GM04503 (cell line): ENCODE data around the gene SLC7A5.
"Not testable (repeated sequence)": the region's sequence is repeated elsewhere in the genome, so short reads cannot be mapped to it uniquely, and the experiment has no call there.

Experiments
- DNase-seq: peaks from one replicate; pipeline ENCODE4 v3.0.0-alpha.2; 2012; ENCODE audit warnings: low read depth

SLC7A5 gene

DNA sequence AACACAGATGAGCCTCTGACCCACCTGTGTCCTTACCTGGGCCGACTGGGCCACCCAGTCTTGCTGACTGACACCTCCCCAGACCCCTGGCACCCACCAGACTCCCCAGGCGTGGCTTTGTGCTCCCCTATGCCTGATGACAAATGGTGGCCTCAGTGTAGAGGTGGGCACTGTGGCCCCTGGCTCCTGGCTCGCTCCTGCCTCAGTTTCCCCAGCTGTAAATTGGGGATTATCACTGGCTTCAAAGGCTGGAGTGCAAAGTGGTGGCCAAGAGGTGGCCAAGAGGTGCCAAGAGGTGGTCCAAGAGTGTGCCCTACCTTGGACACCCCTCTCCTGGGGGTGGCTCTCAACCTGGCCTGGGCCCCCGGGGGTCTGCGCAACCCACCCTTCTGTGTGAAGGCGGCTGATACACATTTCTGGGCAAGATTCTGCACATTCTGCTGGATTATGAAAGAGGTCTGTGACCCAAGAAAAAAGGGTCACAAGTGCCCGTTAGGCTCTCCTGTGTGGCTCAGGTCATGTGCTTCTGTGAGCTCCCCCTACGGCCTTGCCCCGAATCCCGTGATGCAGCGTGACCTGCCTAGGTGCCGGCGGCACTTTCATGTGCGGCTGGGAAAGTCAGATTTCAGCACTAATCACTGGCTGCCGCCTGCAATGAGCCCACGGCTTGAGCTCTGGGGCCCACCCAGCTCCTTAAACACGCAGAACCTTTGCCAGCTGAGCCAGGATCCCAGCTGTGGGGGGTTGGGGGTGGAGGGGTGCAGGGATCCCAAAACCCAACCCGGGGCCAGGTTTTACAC lies 7.8 kb downstream of the SLC7A5 start:
- not testable (repeated sequence) for DNase-seq

DNA sequence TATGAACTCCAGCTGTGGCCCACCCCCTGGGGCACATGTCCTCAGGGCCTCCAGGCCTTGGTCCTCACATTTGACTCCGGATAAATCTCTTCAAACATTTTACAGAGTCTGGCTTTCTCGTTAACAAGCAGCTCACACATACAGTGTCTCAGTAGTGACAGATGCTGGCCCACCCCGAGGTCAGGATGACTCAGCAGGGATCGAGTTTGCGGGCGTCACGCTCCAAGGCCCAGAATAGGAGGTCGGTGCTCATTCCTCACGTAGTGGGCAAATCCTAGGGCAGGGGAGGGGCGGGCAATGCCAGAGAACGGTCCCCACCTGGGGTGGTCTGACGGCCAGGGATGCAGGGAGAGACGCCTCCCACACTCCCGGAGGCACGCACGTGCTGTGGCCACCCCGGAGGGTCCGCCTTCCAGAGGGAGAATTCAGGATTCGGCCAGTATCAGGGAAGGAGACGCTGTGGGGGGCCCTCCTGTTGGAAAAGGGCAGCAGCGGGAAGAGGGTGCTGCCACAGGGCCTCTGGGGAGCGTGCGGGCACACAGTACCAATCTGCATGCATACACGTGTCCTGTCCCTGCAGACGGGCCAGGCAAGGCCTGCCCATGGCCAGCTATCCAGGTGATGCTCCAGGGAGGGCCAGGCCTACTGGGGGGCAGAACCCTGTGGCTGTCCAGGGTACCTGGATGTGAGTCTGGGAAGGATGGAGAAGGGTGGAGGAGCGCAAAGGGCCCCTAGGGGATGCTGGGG lies 8.6 kb downstream of the SLC7A5 start:
- peak; percentile 19 for DNase-seq

DNA sequence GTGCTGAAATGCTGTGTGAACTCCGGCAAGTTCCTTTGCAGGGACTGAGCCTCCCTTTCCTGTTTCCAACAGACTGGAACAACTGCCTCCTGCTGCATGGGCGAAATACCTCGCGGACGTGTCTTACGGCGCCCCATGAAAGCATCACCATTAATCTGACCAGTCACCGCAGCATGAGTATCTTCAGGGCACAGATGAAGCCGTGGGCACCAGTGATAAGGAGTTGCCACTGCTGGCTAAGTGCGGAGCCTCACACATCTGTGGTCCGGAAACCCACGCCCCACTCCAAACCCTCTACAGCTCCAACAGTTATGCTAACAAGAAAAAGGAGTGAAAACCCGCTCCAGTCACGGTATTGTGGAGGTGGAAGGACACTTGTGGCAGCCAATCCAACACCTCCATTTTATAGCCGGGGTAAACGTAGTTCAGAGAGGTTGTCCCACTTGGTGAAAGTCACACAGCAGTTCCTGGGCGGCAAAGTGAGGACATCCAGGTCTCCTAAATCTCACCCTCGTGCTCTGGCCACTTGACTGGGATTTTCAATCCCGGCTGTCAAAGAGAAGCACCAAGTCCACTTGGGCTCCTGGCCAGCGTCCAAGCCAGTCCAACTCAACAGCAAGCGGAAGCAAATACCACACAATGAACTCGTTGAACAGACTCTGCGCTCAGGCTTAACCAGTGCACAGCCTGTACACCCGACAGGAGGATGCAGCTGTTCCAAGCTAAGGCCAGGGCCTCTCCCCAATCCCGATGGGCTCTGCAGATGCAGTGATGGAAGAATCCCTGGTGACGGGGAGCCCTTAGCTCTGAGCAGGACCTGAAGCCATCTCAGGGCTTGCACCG lies 10.9 kb downstream of the SLC7A5 start:
- DNase-seq, result not testable (repeated sequence)

DNA sequence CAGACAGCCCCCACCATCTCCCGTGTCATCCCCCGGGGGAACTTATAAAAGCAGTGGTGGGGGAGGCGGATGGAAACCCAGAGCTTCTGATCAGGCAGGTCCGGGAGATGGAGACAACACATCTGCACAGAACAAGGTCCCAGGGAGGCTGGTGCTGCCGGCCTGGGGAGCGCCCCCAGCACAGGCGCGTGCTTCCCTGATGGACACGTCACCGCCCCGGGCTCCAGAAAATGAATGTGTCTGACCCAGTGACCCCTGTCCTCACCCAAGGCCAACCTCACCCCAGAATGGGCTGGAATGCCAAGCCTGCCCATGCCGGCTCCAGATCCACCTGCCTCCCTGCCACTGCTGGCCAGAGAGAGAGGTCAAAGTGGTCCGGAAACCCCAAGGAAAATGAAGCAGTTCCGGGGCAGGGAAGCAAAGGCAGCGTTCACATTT lies 12.5 kb downstream of the SLC7A5 start:
- DNase-seq, result no peak

DNA sequence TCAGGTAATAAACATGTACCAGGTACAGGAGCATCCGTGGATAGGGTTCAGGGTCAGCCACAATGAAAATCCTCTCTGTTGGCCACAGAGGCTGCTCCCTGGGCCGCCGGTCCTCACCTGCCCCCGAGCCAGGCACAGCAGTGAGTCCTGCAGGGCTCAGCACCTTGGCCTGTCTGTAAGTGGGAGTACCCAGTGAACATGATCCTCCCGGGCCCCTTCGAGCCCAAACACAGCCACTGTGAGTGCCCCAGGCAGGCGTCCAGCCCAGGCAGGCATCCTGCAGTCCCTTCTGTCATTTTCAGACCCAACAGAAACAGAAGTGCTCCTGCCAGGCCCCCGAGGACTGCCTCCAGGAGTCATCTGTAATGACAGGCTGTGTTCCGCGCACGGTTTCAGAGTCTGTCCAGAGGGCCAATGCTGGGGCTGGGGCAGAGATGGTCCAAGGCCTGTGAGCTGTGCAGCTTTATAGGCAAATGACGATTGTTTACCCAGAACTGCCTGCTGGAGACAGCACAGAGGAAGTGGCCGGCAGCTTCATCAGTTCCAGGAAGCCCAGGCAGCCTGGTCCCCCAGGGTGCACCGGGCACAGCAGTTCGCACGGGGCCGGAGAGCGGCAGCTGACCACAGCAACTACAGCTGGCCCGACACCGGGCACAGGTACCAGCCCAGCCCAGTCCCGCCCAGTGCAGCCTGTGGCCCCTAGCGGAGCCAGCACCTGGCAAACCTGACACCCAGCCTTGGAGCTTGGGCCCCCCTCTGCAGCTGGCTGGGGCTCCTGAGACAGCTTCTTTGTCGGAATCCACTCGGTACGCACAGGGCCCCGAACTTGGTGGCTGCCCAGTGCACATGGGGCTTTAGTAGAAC lies 13.2 kb downstream of the SLC7A5 start:
- DNase-seq, result no peak

DNA sequence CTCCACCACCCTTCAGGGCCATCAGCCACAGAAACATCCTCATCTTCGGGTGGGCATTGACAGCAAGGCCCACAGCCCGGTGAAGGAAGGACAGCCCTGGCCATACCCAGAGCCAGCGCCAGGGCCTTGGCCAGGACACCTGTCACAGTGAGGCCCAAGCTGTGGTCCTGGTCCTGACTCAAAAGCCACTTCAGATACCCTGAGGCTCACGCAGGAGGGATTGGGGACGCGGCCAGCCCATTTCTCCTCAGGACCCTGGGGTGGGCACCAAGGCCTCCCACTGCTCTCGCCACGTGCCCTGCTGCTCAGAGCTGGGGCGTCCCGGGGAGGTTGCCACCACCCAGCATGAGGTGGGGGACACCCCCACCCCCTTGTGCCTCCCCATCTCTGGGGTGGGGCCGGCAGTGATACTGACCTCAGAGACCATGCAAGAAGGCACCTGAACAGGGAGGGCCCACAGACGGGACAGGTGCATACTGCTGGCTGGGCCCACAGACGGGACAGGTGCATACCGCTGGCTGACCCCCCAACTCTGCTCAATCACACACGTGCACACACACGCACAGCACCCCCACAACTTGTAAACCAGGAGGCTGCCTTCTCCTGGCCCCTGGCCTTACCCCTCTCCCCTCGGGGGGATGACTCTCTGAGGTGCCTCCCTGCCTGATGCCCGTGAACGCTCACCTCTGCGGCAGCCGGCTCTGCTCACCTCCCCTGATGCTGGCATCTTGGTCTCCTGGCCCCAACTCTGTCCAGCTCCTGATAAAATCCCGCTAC lies 14.2 kb downstream of the SLC7A5 start:
- no peak for DNase-seq

DNA sequence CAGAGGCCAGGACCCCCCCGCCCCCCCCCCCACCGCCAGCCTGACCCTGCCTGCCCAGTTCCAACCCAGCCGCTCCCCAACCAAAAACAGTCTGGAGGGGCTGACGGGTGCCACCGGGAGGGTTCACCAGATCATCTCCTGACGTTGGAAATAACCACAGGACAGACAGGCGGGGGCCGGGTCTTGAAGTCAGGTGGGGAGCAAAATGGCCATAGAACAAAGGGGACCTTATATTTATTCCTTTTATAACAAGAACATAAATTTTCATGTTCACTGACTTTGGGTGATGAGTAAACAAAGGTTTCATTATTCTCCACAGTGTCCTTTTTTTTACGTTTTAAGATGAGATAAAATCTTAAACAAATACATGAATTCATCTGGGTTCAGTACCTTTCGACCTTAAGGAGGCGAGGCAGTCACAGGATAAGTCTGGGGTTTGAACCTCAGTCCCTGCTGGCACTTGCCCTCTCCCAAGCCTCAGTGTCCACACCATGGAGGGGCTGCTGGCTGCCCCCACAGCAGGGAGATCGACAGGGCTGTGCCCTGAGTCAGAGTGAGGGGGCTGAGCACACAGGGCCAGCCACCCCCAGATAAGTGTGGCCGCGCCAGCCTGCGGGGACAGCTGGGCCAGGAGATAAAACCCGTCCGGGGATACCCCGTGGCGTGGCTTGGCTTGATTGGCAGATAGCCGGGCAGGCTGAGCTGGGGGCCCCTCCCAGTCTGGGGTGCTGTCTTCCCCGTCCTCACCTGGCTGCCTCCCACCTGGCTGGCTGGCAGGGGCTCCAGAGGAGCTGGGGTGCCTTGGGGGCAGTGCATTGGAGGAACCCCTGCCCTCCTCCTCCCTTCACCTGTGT lies 15.0 kb downstream of the SLC7A5 start:
- no peak for DNase-seq

DNA sequence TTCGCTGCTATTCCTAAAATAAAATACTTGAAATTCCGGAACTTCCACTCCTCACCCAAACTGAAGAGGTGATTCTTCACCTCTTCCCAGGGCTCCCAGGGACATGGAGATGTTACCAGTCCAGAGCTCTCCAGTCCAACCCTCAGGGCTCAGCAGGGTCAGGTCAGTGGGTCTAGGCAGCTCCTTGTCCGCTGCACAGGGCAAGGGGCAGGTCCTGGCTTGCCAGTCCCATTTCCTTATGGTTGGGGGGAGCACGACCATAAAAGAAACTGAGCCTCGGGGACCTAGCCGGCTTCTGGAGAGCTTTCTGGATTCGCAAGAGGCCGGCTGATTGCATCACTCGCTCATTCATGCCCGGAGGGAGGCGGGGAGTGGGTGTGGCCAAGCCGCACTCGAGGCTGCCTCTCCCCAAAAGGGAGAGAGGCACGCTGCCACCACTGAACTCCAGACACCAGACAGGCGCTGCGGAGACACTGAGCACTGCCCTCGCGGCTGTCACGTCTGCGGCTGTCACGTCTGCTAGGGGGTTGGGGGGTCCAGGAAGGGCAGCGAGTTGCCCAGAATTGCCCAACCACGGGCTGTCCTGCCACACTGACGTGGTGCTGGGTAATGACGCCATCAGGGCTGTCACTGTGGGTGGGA lies 15.8 kb downstream of the SLC7A5 start:
- DNase-seq, result peak; percentile 52

DNA sequence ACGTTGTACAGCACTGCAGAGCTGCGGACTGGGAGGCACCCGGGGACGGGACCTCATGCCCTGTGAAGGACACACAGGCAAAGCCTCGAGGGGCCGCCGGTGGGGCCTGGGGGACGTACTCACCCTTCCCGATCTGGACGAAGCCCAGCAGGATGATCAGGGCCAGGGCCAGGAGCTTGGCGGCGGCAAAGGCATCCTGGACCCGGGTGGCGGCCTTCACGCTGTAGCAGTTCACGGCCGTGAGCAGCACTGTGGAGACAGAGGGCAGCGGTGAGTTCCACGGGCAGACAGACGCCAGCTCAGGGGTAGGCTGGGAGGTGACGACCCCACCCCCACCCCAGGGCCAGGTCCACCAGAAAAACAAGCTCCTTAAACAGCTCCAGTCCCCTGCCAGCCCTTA lies 17.7 kb downstream of the SLC7A5 start:
- no peak for DNase-seq

DNA sequence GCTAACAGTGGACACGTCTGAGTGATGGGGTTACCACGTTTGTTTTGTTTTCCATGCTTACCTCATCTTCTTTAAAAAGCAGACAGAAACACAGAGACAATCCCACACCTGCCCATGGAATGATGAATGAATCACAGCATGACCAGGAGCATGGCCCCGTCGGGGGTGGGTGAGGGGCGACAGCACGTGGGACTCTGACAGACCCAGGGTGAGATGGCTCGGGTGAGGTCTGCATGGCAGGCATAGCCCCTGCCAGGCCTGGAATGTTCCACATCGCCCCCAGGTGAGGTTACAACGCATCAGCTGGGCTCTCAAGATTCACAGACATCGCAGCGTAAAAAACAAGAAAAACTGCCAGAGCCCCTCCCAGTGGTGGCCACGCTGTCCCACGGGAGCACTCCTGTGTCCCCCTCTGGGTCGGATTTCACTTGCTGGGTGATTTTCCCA lies 18.1 kb downstream of the SLC7A5 start:
- no peak for DNase-seq

DNA sequence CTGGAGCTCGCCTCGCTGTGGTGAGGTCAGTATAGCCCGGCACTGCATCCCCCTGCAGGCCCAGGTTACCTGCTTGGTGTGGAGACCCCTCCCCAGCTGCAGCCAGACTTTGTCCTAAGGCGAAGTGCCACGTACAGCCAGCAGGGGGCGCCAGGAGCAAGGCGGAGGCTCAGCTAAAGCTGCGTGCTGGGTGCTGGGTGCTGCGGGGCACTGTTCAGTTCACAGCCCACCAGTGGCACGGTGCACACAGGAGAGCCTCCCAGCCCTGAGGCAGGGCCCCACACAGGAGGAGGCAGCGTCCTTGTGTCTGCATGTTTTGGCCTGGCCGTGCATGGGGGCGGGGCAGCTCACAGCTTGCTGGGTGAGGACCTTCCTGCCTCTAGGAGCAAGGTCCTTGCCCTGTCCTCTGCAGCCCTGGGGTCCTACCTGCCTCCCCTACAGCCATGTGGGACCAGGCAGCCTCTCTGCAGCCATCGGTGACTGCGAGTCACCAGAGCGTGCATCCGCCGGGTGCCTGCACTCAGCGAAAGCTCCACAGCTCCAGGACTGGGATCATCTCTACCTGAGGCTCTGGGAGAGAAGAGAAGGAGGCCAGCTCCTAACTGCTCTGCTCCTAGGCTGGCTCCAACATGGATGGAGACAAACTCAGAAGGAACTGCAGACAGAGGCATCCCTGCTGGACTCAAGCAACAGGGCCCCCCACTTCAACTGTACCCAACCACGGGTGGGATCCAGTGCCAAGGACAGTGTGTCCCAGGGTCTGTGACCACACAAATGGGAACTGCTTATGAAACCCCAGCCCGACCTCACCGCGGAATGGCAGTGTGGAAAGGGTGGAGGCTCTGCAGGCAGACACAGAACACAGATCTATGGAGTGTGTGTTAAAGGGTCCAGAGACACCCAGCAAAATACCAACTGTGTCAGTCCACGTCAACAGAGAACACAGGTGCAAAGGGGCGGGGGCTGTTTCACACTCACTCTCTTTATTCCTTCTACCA lies 19.0 kb downstream of the SLC7A5 start:
- DNase-seq, result no peak

DNA sequence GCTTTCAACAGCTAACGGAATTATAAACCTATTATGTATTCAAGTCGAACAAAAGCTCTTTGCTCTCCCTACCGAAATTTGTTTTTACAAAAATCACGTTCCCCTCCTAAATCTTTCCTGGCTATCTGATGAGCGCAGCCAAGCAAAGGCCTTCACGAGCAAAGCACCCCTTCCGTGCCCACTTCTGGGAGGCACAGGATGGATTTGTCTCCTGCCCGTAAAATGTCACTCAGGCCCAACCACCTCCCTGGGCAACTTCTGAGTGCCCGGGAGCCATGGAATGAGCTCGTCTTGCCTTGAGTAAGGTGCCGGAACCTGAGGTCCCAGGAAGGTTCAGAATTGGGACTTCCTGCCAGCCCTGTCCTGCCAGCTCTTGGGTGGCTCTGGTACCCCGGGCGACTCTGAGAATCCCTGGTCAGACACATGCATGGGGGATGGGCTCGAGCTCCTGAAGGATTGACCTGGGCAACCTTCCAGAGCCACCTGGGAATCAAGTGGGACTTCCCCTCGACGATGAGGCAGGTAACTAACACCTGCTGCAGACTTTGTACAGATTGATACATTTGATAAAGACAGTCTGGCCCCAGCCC lies 19.8 kb downstream of the SLC7A5 start:
- DNase-seq, result no peak

DNA sequence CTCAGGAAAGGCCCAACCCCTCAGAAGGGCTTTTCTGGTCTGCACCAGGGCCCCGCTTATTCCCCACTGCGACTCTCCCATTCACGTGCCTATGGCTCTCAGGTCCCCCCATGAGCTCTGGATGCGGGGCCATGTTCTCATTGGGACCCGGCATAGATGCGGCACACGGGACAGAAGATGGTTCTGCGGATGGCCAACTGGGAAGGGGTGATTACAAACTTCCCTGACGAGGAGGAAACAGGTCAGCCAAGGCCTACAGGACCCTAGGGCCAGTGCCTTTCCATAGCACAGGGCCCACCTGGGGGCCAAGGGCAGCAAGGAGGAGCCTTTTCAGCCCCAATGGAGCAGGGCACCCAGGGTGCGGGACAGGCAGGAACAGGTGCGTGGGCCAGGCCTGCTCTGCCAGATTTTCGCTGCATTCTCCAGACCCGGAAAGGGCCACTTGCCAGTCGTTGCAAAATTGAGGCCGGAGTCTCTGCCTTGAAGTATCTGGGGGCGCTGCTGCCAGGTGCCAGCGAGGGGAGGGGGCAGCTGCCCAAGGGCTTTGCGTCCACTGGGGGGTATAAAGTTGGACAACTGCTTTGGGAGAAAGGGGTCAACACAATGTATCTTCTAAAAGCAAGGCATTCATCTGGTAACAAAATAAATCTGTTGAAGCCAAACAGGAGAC lies 20.5 kb downstream of the SLC7A5 start:
- DNase-seq, result no peak

DNA sequence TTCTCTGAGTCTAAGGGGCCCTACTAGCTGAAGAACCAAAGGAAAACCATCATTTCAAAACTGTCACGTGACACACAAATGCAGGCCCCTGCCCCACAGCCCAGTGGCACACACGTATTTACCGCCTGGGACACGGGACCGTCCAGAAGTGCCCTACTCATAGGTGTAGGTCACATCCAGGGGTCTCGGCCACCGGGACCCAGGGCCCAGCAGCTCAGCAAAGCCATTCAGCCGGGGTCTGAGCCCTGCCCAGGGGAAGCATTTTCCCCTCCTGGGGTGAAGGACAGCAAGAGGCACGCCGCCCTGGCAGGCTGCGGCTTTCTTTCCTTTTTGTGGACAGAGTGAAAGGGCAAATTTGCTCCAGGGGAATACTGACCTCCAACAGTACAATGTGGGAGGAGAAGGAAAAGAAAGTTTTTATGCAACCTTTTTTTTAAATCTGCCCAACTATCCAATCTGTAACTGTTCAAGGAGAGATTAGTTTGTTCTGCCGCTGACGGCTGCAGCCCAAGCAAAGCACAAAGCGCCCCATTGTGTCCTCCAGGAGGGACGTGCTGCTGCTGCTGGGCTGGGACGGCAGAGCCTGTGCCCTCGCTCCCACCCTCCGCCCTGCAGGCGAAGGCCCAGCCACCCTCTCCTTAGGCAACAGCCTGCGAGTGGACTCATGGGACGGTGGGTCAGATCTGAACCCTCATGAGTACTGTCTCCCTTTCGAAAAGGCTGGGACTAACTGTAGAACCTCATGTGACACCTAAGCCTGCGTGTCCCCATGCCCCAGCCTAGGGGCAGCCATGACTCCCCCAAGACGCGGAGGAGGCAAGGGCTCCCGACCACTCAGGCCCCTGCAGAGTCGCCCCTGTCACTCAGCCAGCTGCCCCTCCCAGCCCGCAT lies 21.3 kb downstream of the SLC7A5 start:
- no peak for DNase-seq

DNA sequence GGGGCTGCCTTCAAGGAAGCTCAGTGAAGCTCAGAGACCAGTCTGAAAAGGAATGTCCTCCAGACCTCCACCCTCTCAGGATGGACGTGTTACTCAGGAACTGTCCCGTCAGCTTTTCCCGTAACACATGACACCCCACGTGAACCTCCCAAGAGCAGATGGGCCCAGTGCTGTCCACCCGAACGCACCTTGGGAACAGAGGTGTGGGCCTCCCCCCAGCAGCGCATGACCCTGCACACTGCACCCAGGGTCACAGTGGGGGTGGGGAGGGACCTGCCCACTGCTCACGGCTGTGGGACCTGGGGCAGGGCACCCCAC lies 21.9 kb downstream of the SLC7A5 start:
- no peak for DNase-seq
